Measurements from ENCODE around the gene CAV1.
"Not testable (repeated sequence)": the region's sequence is repeated elsewhere in the genome, so short reads cannot be mapped to it uniquely, and the experiment has no call there.

Gene CAV1

GRCh38 chr7:116524609-116525297 lies at the start of gene CAV1:
TSS of gene CAV1 (plus strand) at chr7:116525036. CDS start at chr7:116525063, 27 bp downstream.
- DNase-seq, result peak; percentile 40 to 44

DNA sequence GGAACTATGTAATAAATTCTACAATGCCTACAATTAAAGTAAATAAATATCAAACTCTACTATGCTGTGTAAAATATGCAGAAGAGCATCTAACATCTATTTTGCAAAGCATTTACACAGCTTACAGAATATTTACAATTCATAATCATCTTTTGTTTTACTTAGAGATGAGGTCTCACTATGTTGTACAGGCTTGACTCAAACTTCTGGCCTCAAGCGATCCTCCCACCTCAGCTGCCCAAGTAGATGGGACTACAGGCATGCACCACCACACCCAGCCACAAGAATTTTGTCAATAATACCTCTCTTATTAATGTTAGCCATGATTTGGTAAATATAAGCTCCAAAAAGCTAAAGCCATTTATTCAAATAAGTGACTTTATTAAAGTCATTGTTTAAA lies 47.2 kb upstream of the CAV1 start:
- no peak for DNase-seq

GRCh38 chr7:116478834-116479233 lies 46.0 kb upstream of the CAV1 start:
- no peak for DNase-seq

DNA sequence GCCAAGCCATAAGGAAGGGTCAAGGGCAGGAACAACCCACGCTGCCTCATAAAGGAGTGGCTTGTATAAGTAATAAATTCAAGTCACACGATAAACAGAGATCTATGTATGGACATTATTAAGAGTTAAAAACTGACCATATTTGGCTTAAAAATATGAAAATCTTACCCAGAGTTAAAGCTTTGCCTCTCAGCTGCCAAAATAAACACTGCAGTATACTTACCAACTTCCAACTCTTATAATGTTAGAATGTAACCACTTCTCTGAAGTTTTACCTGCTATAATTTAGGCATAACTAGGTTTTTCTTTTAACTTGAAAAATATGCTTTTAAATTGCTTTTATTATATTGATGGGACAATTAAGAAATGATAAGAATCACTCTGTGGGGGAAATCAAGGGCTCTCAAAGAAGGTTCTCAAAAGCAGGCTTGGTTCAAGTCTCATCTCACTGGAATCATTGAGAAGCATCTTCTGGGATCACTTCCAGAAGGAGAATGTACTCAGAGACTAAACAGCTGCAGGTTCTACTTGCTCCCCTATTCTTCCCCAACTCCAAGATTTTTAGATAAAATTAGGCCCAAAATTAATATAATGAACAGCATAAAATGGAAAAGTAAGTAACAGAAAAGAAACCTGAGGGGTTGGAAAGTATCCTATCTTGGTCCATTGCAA lies 41.4 kb upstream of the CAV1 start:
- DNase-seq, result no peak

DNA sequence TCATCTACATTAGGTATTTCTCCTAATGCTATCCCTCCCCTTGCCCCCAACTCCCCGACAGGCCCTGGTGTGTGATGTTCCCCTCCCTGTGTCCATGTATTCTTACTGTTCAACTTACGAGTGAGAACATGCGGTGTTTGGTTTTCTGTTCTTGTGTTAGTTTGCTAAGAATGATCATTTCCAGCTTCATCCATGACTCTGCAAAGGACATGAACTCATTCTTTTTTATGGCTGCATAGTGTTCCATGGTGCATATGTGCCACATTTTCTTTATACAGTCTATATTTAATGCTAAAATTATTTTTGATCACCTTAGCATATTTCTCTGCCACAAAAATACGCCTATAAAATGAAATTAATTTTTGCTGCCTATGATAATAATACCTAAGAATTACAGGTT lies 40.4 kb upstream of the CAV1 start:
- DNase-seq, result not testable (repeated sequence)

GRCh38 chr7:116487907-116488521 lies 36.8 kb upstream of the CAV1 start:
- DNase-seq, result no peak

GRCh38 chr7:116490351-116490750 lies 34.5 kb upstream of the CAV1 start:
- DNase-seq, result no peak

DNA sequence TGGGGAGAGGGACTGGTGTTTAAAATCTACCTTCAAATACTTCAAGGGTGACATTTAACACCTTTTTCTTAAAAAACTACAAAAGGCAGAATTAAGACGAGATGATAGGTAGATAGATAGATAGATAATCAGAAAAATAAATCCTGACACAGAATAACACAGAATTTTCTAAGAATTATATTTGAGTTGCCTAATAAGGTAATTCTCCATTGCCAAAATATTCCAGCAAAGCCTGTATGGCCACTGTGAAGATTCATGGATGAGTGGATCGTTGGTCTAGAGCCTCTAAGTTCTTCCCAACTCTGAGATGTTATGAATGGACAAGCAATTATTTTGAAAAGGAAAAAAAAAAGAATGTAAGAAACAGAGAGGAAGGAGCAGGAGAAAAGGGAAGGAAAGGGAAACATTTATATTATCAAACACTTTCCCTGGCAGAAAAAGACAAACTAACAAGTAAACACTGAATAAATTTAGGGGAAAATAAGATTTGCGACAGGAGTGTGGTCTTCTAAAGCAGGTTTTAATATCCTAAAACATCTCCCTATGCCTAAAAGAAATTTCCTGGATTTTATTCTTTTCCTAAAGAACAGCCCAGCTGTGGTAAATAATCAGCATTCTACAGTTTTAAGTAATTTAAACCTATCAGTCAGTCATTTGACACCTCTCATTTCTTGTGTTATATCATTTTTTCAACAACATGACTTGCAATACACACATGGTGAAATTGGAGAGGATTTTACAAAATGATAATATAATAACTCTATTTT lies 32.8 kb upstream of the CAV1 start:
- DNase-seq, result no peak

- no peak for DNase-seq
Measured at GRCh38 chr7:116492654-116493109, 32.2 kb upstream of the CAV1 start.

DNA sequence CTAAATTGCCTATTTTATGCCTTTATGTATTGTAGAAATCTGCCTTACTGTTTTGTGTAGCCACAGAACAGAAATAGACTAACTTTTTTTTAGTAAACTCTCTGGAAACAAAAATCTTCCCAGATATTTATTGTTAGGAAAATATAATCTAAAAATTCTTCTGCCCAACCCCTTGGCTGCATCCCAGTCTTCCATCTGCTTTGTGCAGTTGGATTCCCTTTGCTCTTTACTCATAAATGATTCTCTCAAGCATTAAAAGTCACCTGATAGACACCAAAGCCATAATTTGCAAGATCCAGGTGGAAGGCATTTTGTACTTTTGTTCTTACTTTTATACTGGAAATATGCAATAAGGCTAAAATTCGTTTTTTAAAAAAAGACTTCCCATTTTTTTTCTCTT lies 31.4 kb upstream of the CAV1 start:
- no peak for DNase-seq

DNA sequence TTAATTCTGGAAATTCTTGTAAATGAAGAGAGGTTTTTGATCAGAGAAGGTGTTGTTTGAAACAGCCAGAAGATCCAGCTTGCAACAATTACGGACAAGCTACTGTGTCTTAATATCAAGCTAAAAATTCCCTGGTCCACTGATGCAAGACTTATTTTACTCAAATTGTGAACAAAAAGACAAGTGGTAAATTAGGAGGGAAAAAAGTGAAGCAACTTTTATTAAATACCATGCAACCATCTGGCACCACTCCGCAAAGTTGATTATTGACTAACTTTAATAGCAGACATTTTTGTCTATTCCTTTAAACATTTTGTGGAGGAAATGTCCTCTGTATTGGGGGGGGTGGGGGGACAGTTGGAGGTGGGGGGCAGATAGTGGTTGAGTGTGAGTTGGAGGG lies 30.4 kb upstream of the CAV1 start:
- no peak for DNase-seq

- DNase-seq, result no peak
Measured at GRCh38 chr7:116495736-116496135, 29.1 kb upstream of the CAV1 start.

GRCh38 chr7:116496653-116497052 lies 28.2 kb upstream of the CAV1 start:
- DNase-seq, result no peak

DNA sequence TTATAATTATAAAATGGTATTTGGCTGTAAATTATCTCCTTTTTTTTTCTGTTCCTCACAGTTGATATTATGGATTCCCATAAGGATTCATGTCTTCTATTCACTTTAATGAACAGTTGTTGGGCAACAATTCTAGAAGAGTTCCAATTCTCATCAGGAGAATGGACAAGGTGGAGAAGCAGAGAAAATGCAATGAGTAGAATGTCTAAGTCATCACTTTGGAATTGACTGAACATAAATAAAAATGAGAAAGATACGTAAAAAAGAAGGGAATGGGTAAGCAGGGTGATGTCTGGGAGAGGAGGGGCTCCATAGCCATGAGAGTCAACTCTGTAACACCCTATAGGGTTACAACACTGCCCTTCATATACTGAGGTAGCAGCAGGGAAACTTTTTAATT lies 27.1 kb upstream of the CAV1 start:
- no peak for DNase-seq

GRCh38 chr7:116499168-116500077 lies 25.4 kb upstream of the CAV1 start, which contains the start of gene CAV2:
TSS of gene CAV2 (plus strand) at chr7:116499738. CDS start at chr7:116499782, 44 bp downstream.
- DNase-seq, result peak; percentile 10 to 11

DNA sequence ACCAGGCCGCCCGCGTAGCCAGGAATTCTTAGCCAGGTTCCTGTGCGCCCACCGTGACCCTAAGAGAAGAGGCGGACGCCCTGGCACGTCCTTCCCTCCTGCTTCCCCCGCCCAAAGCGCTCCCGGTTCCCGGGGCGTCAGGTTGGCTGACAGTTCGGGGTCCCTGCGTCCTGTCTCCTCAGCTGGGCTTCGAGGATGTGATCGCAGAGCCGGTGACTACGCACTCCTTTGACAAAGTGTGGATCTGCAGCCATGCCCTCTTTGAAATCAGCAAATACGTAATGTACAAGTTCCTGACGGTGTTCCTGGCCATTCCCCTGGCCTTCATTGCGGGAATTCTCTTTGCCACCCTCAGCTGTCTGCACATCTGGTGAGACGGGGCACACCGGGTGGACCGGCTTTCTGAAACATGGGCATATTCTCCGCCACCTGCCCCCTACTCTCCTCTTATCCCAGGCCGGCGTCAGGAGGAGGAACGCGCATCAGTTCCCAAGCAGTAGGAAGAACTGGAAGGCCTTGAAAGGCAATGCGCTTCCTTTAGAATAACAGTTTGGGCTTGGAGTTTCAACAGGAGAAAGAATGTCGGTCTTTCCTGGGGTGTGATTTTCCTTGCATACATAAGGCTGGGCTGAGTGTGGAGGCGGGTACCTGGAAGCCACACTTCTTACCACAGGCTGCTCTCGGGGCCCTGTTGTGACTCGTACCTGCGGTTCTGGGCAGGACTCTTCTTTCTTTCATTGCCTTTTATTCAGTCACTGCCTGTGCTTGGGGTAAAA lies 24.6 kb upstream of the CAV1 start:
- peak; percentile 41 to 63 for DNase-seq

GRCh38 chr7:116501425-116502167 lies 23.2 kb upstream of the CAV1 start:
- DNase-seq, result no peak

- DNase-seq, result no peak
Measured at GRCh38 chr7:116502201-116503096, 22.4 kb upstream of the CAV1 start.

- DNase-seq, result no peak
Measured at GRCh38 chr7:116503835-116504234, 21.0 kb upstream of the CAV1 start.
